Esophagus mucosa (tissue), 1 donor: ENCODE results near the gene ASB16. TPM values are rescaled to one million over a fixed set of nuclear protein-coding genes. Genes with fewer than 3 reads are reported as not detected.

Source experiments
- ATAC-seq: fragments of 200-7000 bp; cut with Tn5 transposase; one replicate; pipeline ENCODE4 v1.9.1; 2020
- total RNA-seq: library from RNA; stranded (reverse); gene quantifications from one replicate; pipeline ENCODE4 v1.2.4, GENCODE V29; 2023
- donor health status: DM: yes; HTN: yes; CAD: no.

Gene ASB16
- total RNA-seq, 1 donor from 2014 or later: not detected

- no peak for ATAC-seq
Observed at GRCh38 chr17:44188576-44189403, 18.3 kb downstream of the ASB16 start.

- no peak for ATAC-seq
Observed at GRCh38 chr17:44190481-44190880, 20.0 kb downstream of the ASB16 start.

GRCh38 chr17:44191369-44191768 is 20.9 kb downstream of the ASB16 start:
- no peak for ATAC-seq

- ATAC-seq: peak; percentile 39
Observed at GRCh38 chr17:44191941-44192496, 21.5 kb downstream of the ASB16 start.

- peak; percentile 1 for ATAC-seq
Observed at GRCh38 chr17:44192750-44193149, 22.2 kb downstream of the ASB16 start.

- no peak for ATAC-seq
Observed at GRCh38 chr17:44193326-44194084, 23.0 kb downstream of the ASB16 start.

GRCh38 chr17:44197107-44197506 is 26.6 kb downstream of the ASB16 start:
- ATAC-seq: no peak

- peak; percentile 22 for ATAC-seq
Observed at GRCh38 chr17:44197980-44198720, 27.6 kb downstream of the ASB16 start.

- peak; percentile 41 for ATAC-seq
Observed at GRCh38 chr17:44198721-44199552, 28.4 kb downstream of the ASB16 start.

- peak; percentile 90 for ATAC-seq
Observed at GRCh38 chr17:44199553-44200477, 29.3 kb downstream of the ASB16 start, which contains the start of gene ATXN7L3. TSS of gene ATXN7L3 (minus strand) at chr17:44199884. CDS start at chr17:44198070, 1,814 bp downstream.

- peak; percentile 0 for ATAC-seq
Observed at GRCh38 chr17:44200478-44201155, 30.1 kb downstream of the ASB16 start.

- no peak for ATAC-seq
Observed at GRCh38 chr17:44202756-44203155, 32.3 kb downstream of the ASB16 start.

GRCh38 chr17:44203731-44204440 is 33.4 kb downstream of the ASB16 start:
- no peak for ATAC-seq

GRCh38 chr17:44204441-44204882 is 34.0 kb downstream of the ASB16 start:
- ATAC-seq: no peak

- no peak for ATAC-seq
Observed at GRCh38 chr17:44205962-44206824, 35.7 kb downstream of the ASB16 start.

GRCh38 chr17:44206825-44207155 is 36.3 kb downstream of the ASB16 start:
- no peak for ATAC-seq

GRCh38 chr17:44207319-44207718 is 36.8 kb downstream of the ASB16 start:
- ATAC-seq: no peak

GRCh38 chr17:44207743-44208142 is 37.2 kb downstream of the ASB16 start:
- ATAC-seq: no peak
